Keratinocyte (primary cell): ENCODE results near the gene CD209. TPM values are rescaled to one million over a fixed set of nuclear protein-coding genes. Genes with fewer than 3 reads are reported as not detected.

Experiments used
- DNase-seq: peaks from one replicate; pipeline ENCODE4 v3.0.0-alpha.2; 2011; ENCODE audit warnings: low read depth, missing footprints, low spot score
- FAIRE-seq: peaks from 2 replicates; lab custom pipeline; 2011; peaks lifted over from hg19 to GRCh38; lab: Jason Lieb, UNC
- H2AFZ ChIP-seq: 2 replicates; pipeline ENCODE4 v1.6.0; 2012; ENCODE audit warnings: low read length, control low read depth, inconsistent platforms; ENCODE audit not compliant: control insufficient read depth
- H3K27ac ChIP-seq: 2 replicates; pipeline ENCODE4 v1.5.1; 2011; ENCODE audit warnings: low read length; ENCODE audit not compliant: control insufficient read depth, insufficient read depth
- H3K27me3 ChIP-seq: 3 replicates; pipeline ENCODE4 v1.6.0; 2011; ENCODE audit warnings: low read length; ENCODE audit not compliant: control insufficient read depth, insufficient read depth; ENCODE audit errors: extremely low read depth
- H3K36me3 ChIP-seq, 2 experiments: 2 replicates in 1 of 2; 3 replicates in 1 of 2; pipeline ENCODE4 v1.5.1; 2011; ENCODE audit warnings: low read length in 2 of 2, mild to moderate bottlenecking in 1 of 2; ENCODE audit not compliant: control insufficient read depth in 2 of 2, insufficient read depth in 2 of 2; ENCODE audit errors: extremely low read depth in 1 of 2
- H3K4me1 ChIP-seq: 3 replicates; pipeline ENCODE4 v1.5.1; 2011; ENCODE audit warnings: low read length; ENCODE audit not compliant: control insufficient read depth, insufficient read depth; ENCODE audit errors: extremely low read depth
- H3K4me2 ChIP-seq: 3 replicates; pipeline ENCODE4 v1.6.0; 2011; ENCODE audit warnings: low read depth, low read length; ENCODE audit not compliant: control insufficient read depth, insufficient read depth; ENCODE audit errors: extremely low read depth
- H3K4me3 ChIP-seq, 3 experiments: fragments of 200-600 bp in 1 of 3; sonication (generic) in 1 of 3; 2 replicates in 2 of 3; 3 replicates in 1 of 3; pipeline ENCODE4 v1.5.1; 2011 to 2016; ENCODE audit warnings: low read length in 3 of 3, mild to moderate bottlenecking in 3 of 3, control low read depth in 2 of 3, inconsistent platforms in 1 of 3, low read depth in 1 of 3, mixed read lengths in 1 of 3, mixed run types in 1 of 3, moderate library complexity in 1 of 3; ENCODE audit not compliant: control insufficient read depth in 2 of 3, insufficient read depth in 2 of 3; ENCODE audit errors: extremely low read depth in 1 of 3
- H3K79me2 ChIP-seq: 2 replicates; pipeline ENCODE4 v1.6.0; 2012; ENCODE audit warnings: low read length; ENCODE audit not compliant: control insufficient read depth, insufficient read depth
- H3K9ac ChIP-seq: 3 replicates; pipeline ENCODE4 v1.6.0; 2011; ENCODE audit warnings: low read length; ENCODE audit not compliant: control insufficient read depth, insufficient read depth; ENCODE audit errors: extremely low read depth
- H3K9me1 ChIP-seq: 3 replicates; pipeline ENCODE4 v1.6.0; 2011; ENCODE audit warnings: low read length; ENCODE audit not compliant: control insufficient read depth, insufficient read depth; ENCODE audit errors: extremely low read depth
- H3K9me3 ChIP-seq: 2 replicates; pipeline ENCODE4 v1.5.1; 2012; ENCODE audit warnings: low read depth, low read length; ENCODE audit not compliant: control insufficient read depth
- H4K20me1 ChIP-seq: 3 replicates; pipeline ENCODE4 v1.6.0; 2011; ENCODE audit warnings: low read length; ENCODE audit not compliant: control insufficient read depth, insufficient read depth; ENCODE audit errors: extremely low read depth
- CTCF ChIP-seq, 3 experiments: IDR thresholded peaks in 1 of 3; conservative IDR thresholded peaks in 1 of 3; optimal IDR thresholded peaks in 1 of 3; 2 replicates in 2 of 3; 3 replicates in 1 of 3; pipeline versions ENCODE3 to v1.5.1; 2011; ENCODE audit warnings: low read length in 3 of 3, mild to moderate bottlenecking in 3 of 3, moderate library complexity in 2 of 3, control low read depth in 1 of 3, inconsistent platforms in 1 of 3; ENCODE audit not compliant: insufficient read depth in 2 of 3; ENCODE audit errors: extremely low read depth in 1 of 3
- EZH2 ChIP-seq: IDR thresholded peaks from one replicate; pipeline ENCODE4 v1.6.1; 2012; ENCODE audit warnings: inconsistent platforms, mild to moderate bottlenecking, low read length, moderate library complexity
- dilution Hi-C: fragments of 300-500 bp; cut with MboI; formaldehyde crosslinking; loops from one replicate; pipeline ENCODE4 v1.7.0; 2020; ENCODE audit warnings: low sequenced_read_pairs; ENCODE audit not compliant: extremely low pct_ligation_motif_present
- polyA plus RNA-seq, 5 experiments: library from polyadenylated mRNA; depleted of rRNA in 3 of 5; stranded (reverse) in 3 of 5; stranded (forward) in 1 of 5; unstranded in 1 of 5; fragments of >200 nt; gene quantifications; 1 replicate in 1 of 5; 2 replicates in 3 of 5; 3 replicates in 1 of 5; pipeline versions ENCODE4 v1.2.1 to v1.2.3, GENCODE V29; 2011 to 2012; ENCODE audit warnings: missing spikeins in 2 of 5, low read depth in 1 of 5, low replicate concordance in 1 of 5

CD209 gene
- polyA plus RNA-seq, 1 donor (not counting 4 experiments of a cell fraction or from before 2014, with no cell fraction given): not detected

DNA sequence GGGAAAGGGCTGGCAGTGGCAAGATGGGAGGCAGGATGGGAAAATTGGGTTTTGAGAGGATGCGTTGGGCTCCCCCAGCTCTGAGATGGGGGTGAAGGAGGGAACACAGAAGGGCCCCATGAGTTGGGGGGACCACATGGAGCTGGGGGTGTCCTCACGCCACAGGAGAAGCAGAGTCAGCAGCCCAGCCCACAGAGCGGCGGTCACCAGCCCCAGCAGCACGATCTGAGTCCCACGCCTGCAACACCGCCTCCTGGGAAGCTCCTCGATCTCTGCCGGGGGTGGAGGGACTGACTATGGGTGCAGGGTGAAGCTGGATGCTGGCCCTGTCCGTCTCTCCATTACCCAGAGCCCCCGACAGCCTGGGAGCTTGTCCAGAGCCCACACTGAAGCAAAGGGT lies 48.8 kb downstream of the CD209 start:
- TF ChIP-seq CTCF (optimal IDR thresholded peaks at IDR 0.05 in 1 of 3, IDR thresholded peaks at IDR 0.05 in 1 of 3, conservative IDR thresholded peaks at IDR 0.05 in 1 of 3; ENCODE audit: extremely low read depth in 1 of 3, insufficient read depth in 2 of 3, low read length in 3 of 3) (no peak), EZH2 (no peak)
- Histone ChIP-seq H3K27me3 (peaks cover 21% of the 10 kb centered on the region), H3K4me1 (no peaks in the 10 kb centered on the region), H3K27ac (no peak overlapping the region), H3K4me3 (no peak overlapping the region), H3K9ac (no peak overlapping the region), H3K79me2 (no peaks in the 10 kb centered on the region), H3K9me1 (no peaks in the 10 kb centered on the region), H3K9me3 (no peaks in the 10 kb centered on the region), H4K20me1 (no peaks in the 10 kb centered on the region), H3K4me2 (no peak overlapping the region), H2AFZ (no peak overlapping the region), H3K36me3 (no peaks in the 10 kb centered on the region)
- dilution Hi-C loops: no loop called here
- DNase-seq: no peak
- FAIRE-seq: no peak

DNA sequence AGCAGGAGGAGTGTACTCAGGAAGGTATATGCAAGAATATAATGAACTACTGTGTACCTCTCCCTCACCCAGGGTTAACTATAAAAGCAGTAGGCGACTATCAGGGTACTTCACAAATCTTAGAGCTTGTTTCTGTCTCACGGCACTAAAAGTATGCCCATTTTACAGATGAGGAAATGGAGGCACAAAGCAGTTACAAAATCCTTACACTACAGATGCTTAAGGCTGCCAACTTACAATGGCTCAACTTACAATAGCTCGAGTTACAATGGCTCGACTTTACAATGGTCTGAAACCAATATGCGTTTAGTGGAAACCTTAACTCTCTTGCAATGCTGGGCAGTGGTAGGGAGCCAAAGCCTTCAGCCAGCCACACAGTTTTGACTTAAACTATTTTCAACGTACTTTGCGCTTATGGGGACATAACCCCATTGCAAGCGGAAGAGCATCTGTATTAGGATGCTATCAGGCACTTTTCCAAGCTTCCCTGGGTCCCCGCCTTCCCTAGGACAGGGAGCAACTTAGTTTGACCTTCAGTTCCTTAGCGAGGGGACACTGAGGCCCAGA lies 49.5 kb downstream of the CD209 start:
- FAIRE-seq: no peak
- dilution Hi-C loops: no loop called here
- peaks cover 21% of the 10 kb centered on the region for H3K27me3 ChIP-seq
- no peaks in the 10 kb centered on the region for H3K9me3 ChIP-seq
- H3K4me3 ChIP-seq: no peak overlapping the region
- no peak for DNase-seq
- no peaks in the 10 kb centered on the region for H3K79me2 ChIP-seq
- no peaks in the 10 kb centered on the region for H3K9me1 ChIP-seq
- no peak for TF ChIP-seq EZH2
- H2AFZ ChIP-seq: no peak overlapping the region
- H3K27ac ChIP-seq: no peak overlapping the region
- H4K20me1 ChIP-seq: no peaks in the 10 kb centered on the region
- H3K36me3 ChIP-seq: no peaks in the 10 kb centered on the region
- no peak overlapping the region for H3K4me2 ChIP-seq
- H3K4me1 ChIP-seq: no peaks in the 10 kb centered on the region
- no peak overlapping the region for H3K9ac ChIP-seq

GRCh38 chr19:7694499-7694898 lies 52.8 kb downstream of the CD209 start:
- Histone ChIP-seq H3K36me3 (no peaks in the 10 kb centered on the region), H2AFZ (no peak overlapping the region), H3K27me3 (peaks cover 21% of the 10 kb centered on the region), H3K79me2 (no peaks in the 10 kb centered on the region), H3K9me1 (no peaks in the 10 kb centered on the region), H3K4me2 (no peak overlapping the region), H3K9me3 (peaks cover 3% of the 10 kb centered on the region), H3K4me1 (no peaks in the 10 kb centered on the region), H4K20me1 (no peaks in the 10 kb centered on the region), H3K4me3 (no peak overlapping the region), H3K27ac (no peak overlapping the region), H3K9ac (no peak overlapping the region)
- no peak for TF ChIP-seq EZH2
- no peak for TF ChIP-seq CTCF (optimal IDR thresholded peaks at IDR 0.05 in 1 of 3, IDR thresholded peaks at IDR 0.05 in 1 of 3, conservative IDR thresholded peaks at IDR 0.05 in 1 of 3; ENCODE audit: extremely low read depth in 1 of 3, insufficient read depth in 2 of 3, low read length in 3 of 3)
- FAIRE-seq (no peak), DNase-seq (no peak)
- dilution Hi-C loops: no loop called here
